ENCODE results near the gene CELF2.
"Not testable (repeated sequence)": the region's sequence is repeated elsewhere in the genome, so short reads cannot be mapped to it uniquely, and the experiment has no call there.

The CELF2 gene

GRCh38 chr10:11178606-11179515 is 161.2 kb downstream of the CELF2 start:
- POLR2A ChIA-PET (ENCODE audit: low non-redundant PET): no interaction called here
- TF ChIP-seq CTCF (conservative IDR thresholded peaks at IDR 0.05; ENCODE audit: low read depth): no peak
- CTCF ChIA-PET: interaction anchor here (0.6 to 0.7 kb wide), 2 partner anchors 13 to 39 kb away, joined by 3 read pairs; no protein-coding TSS in a partner anchor
- H3K27ac ChIP-seq: no peak overlapping the region
- no peak for DNase-seq (ENCODE audit: low spot score)

- DNase-seq (ENCODE audit: low spot score): no peak
- TF ChIP-seq CTCF (conservative IDR thresholded peaks at IDR 0.05; ENCODE audit: low read depth): no peak
- H3K27ac ChIP-seq: no peak overlapping the region
- ChIA-PET CTCF (interaction anchor here (0.7 kb wide), 1 partner anchor 40 kb away, joined by 3 read pairs; no protein-coding TSS in a partner anchor), POLR2A (ENCODE audit: low non-redundant PET) (no interaction called here)
These were observed 161.9 kb downstream of the CELF2 start for GRCh38 chr10:11179516-11180105.

GRCh38 chr10:11180228-11180627 is 162.6 kb downstream of the CELF2 start:
- no peak for TF ChIP-seq CTCF (conservative IDR thresholded peaks at IDR 0.05; ENCODE audit: low read depth)
- ChIA-PET CTCF (no interaction called here), POLR2A (ENCODE audit: low non-redundant PET) (no interaction called here)
- H3K27ac ChIP-seq: no peak overlapping the region
- DNase-seq (ENCODE audit: low spot score): no peak

GRCh38 chr10:11181978-11182377 is 164.3 kb downstream of the CELF2 start:
- POLR2A ChIA-PET (ENCODE audit: low non-redundant PET): no interaction called here
- TF ChIP-seq CTCF (conservative IDR thresholded peaks at IDR 0.05; ENCODE audit: low read depth): no peak
- no peak for DNase-seq (ENCODE audit: low spot score)
- CTCF ChIA-PET: no interaction called here
- H3K27ac ChIP-seq: no peak overlapping the region

- TF ChIP-seq CTCF (conservative IDR thresholded peaks at IDR 0.05; ENCODE audit: low read depth): no peak
- POLR2A ChIA-PET (ENCODE audit: low non-redundant PET): no interaction called here
- DNase-seq (ENCODE audit: low spot score): no peak
- CTCF ChIA-PET: interaction anchor here (0.6 kb wide), 1 partner anchor 423 kb away, joined by 3 read pairs; no protein-coding TSS in a partner anchor
- H3K27ac ChIP-seq: no peak overlapping the region
These were observed 165.3 kb downstream of the CELF2 start for GRCh38 chr10:11183015-11183414.

GRCh38 chr10:11184093-11184492 is 166.4 kb downstream of the CELF2 start:
- no peak for TF ChIP-seq CTCF (conservative IDR thresholded peaks at IDR 0.05; ENCODE audit: low read depth)
- ChIA-PET CTCF (no interaction called here), POLR2A (ENCODE audit: low non-redundant PET) (no interaction called here)
- H3K27ac ChIP-seq: no peak overlapping the region
- no peak for DNase-seq (ENCODE audit: low spot score)

- DNase-seq (ENCODE audit: low spot score); POLR2A ChIA-PET (ENCODE audit: low non-redundant PET); CTCF ChIA-PET; H3K27ac ChIP-seq: not testable (repeated sequence)
These were observed 167.5 kb downstream of the CELF2 start for GRCh38 chr10:11185128-11185665.

All from RWPE1 (cell line).